IMR-90 (cell line): ENCODE results near the gene KLC1. TPM values are rescaled to one million over a fixed set of nuclear protein-coding genes. Genes with fewer than 3 reads are reported as not detected.

Experiments
- ATAC-seq: fragments of 200-7000 bp; cut with Tn5 transposase; 2 replicates; pipeline ENCODE4 v1.9.1; 2020; ENCODE audit warnings: low read depth, mild to moderate bottlenecking, moderate library complexity
- BruUV-seq: library from RNA; stranded (reverse); fragments of 400-500 nt; replicated peaks from 2 replicates; lab custom pipeline; 2021; lab: Mats Ljungman, UMichigan
- CTCF ChIA-PET: fragments of 300-600 bp; formaldehyde crosslinking; extraction: SDS; loops from one replicate; lab custom pipeline; 2021; ENCODE audit warnings: antibody characterized with exemption; lab: Yijun Ruan, JAX
- POLR2A ChIA-PET: fragments of 300-600 bp; sonication (Branson Sonifier 250); formaldehyde crosslinking; loops from one replicate; lab custom pipeline; 2022; ENCODE audit warnings: antibody characterized with exemption; ENCODE audit not compliant: unreplicated experiment; lab: Charles Lee
- DNase-seq: peaks from one replicate; pipeline ENCODE4 v3.0.0; 2013
- H2AFZ ChIP-seq: replicated peaks from 2 replicates; pipeline ENCODE3; 2013; ENCODE audit warnings: low read length, mild to moderate bottlenecking; ENCODE audit not compliant: poor library complexity
- H2AK5ac ChIP-seq: 2 replicates; pipeline ENCODE4 v1.6.1; 2013; ENCODE audit warnings: low read depth, low read length, inconsistent platforms
- H2AK9ac ChIP-seq: replicated peaks from 2 replicates; pipeline ENCODE3; 2013; ENCODE audit warnings: mild to moderate bottlenecking, low read depth, low read length, moderate library complexity; ENCODE audit not compliant: poor library complexity
- H2BK120ac ChIP-seq: 2 replicates; pipeline ENCODE4 v1.6.1; 2013; ENCODE audit warnings: low read depth, low read length, inconsistent platforms
- H2BK15ac ChIP-seq: 3 replicates; pipeline ENCODE4 v1.6.1; 2013; ENCODE audit warnings: low read depth, low read length, inconsistent platforms
- H2BK20ac ChIP-seq: 2 replicates; pipeline ENCODE4 v1.6.1; 2013; ENCODE audit warnings: low read depth, mild to moderate bottlenecking, inconsistent platforms, low read length, moderate library complexity
- H2BK5ac ChIP-seq: 2 replicates; pipeline ENCODE4 v1.6.1; 2013; ENCODE audit warnings: mild to moderate bottlenecking, low read depth, low read length, inconsistent platforms; ENCODE audit not compliant: poor library complexity, severe bottlenecking
- H3K14ac ChIP-seq: replicated peaks from 2 replicates; pipeline ENCODE4 v1.6.1; 2013; ENCODE audit warnings: low read depth, low read length, inconsistent platforms
- H3K18ac ChIP-seq: 2 replicates; pipeline ENCODE4 v1.6.1; 2013; ENCODE audit warnings: low read depth, low read length, control low read depth
- H3K23ac ChIP-seq: 2 replicates; pipeline ENCODE4 v1.6.1; 2013; ENCODE audit warnings: low read depth, low read length, inconsistent platforms
- H3K27ac ChIP-seq: 2 replicates; pipeline ENCODE4 v1.5.1; 2013; ENCODE audit warnings: mild to moderate bottlenecking, control low read depth, low read length; ENCODE audit not compliant: insufficient read depth
- H3K27me3 ChIP-seq: 2 replicates; pipeline ENCODE4 v1.6.1; 2013; ENCODE audit warnings: low read length; ENCODE audit not compliant: control insufficient read depth, insufficient read depth
- H3K36me3 ChIP-seq: 2 replicates; pipeline ENCODE4 v1.6.1; 2013; ENCODE audit warnings: low read length, mixed read lengths; ENCODE audit not compliant: control insufficient read depth, insufficient read depth
- H3K4ac ChIP-seq: 2 replicates; pipeline ENCODE4 v1.6.1; 2013; ENCODE audit warnings: low read depth, low read length, inconsistent platforms
- H3K4me1 ChIP-seq: 2 replicates; pipeline ENCODE4 v1.6.1; 2013; ENCODE audit warnings: low read length, mixed read lengths; ENCODE audit not compliant: control insufficient read depth, insufficient read depth
- H3K4me2 ChIP-seq: 2 replicates; pipeline ENCODE4 v1.6.1; 2013; ENCODE audit warnings: low read depth, mild to moderate bottlenecking, control low read depth, low read length, moderate library complexity
- H3K4me3 ChIP-seq: 2 replicates; pipeline ENCODE4 v1.5.1; 2013; ENCODE audit warnings: low read depth, mild to moderate bottlenecking, control low read depth, low read length, moderate library complexity; ENCODE audit not compliant: insufficient read depth
- H3K56ac ChIP-seq: 2 replicates; pipeline ENCODE4 v1.6.1; 2013; ENCODE audit warnings: low read length, inconsistent platforms; ENCODE audit not compliant: insufficient read depth; ENCODE audit errors: extremely low read depth
- H3K79me1 ChIP-seq, 2 experiments: 2 replicates each; pipeline ENCODE4 v1.6.1; 2013; ENCODE audit warnings: low read length in 2 of 2, inconsistent platforms in 1 of 2, low read depth in 1 of 2
- H3K9ac ChIP-seq: 2 replicates; pipeline ENCODE4 v1.6.1; 2013; ENCODE audit warnings: low read depth, low read length, control low read depth
- H3K9me1 ChIP-seq: 2 replicates; pipeline ENCODE4 v1.6.1; 2013; ENCODE audit warnings: low read length, inconsistent platforms; ENCODE audit not compliant: insufficient read depth
- H3K9me3 ChIP-seq: 2 replicates; pipeline ENCODE4 v1.6.1; 2013; ENCODE audit warnings: low read length; ENCODE audit not compliant: control insufficient read depth, insufficient read depth
- H4K20me1 ChIP-seq: 2 replicates; pipeline ENCODE4 v1.6.1; 2013; ENCODE audit warnings: low read length, inconsistent platforms; ENCODE audit not compliant: insufficient read depth
- H4K5ac ChIP-seq: 2 replicates; pipeline ENCODE4 v1.6.1; 2013; ENCODE audit warnings: mild to moderate bottlenecking, low read depth, low read length, control low read depth
- H4K8ac ChIP-seq, 2 experiments: 2 replicates each; pipeline ENCODE4 v1.6.1; 2013; ENCODE audit warnings: low read depth in 2 of 2, low read length in 2 of 2, control low read depth in 1 of 2, inconsistent platforms in 1 of 2
- H4K91ac ChIP-seq: 2 replicates; pipeline ENCODE4 v1.6.1; 2013; ENCODE audit warnings: low read depth, low read length, inconsistent platforms; ENCODE audit not compliant: insufficient read depth
- BHLHE40 ChIP-seq: fragments of 150-350 bp; IDR thresholded peaks from 2 replicates; pipeline ENCODE4 v1.6.1; 2016; ENCODE audit warnings: mild to moderate bottlenecking, low read depth, low read length
- CEBPB ChIP-seq: IDR thresholded peaks from 2 replicates; pipeline ENCODE4 v1.6.1; 2012; ENCODE audit warnings: low read depth, low read length, improper control_type of control experiment
- CHD1 ChIP-seq: IDR thresholded peaks from 2 replicates; pipeline ENCODE4 v1.6.1; 2012; ENCODE audit warnings: low read depth, low read length, improper control_type of control experiment
- FOS ChIP-seq: fragments of 150-350 bp; IDR thresholded peaks from 2 replicates; pipeline ENCODE4 v1.6.1; 2016; ENCODE audit warnings: low read depth, low read length
- MAFK ChIP-seq: IDR thresholded peaks from 2 replicates; pipeline ENCODE4 v1.6.1; 2012; ENCODE audit warnings: low read depth, low read length, improper control_type of control experiment
- MAZ ChIP-seq: IDR thresholded peaks from 2 replicates; pipeline ENCODE4 v1.6.1; 2012; ENCODE audit warnings: low read depth, mild to moderate bottlenecking, low read length, improper control_type of control experiment, moderate library complexity, borderline replicate concordance
- MXI1 ChIP-seq: IDR thresholded peaks from 2 replicates; pipeline ENCODE4 v1.6.1; 2012; ENCODE audit warnings: low read depth, mild to moderate bottlenecking, low read length, moderate library complexity, borderline replicate concordance
- NFE2L2 ChIP-seq: fragments of 150-350 bp; IDR thresholded peaks from 2 replicates; pipeline ENCODE4 v1.6.1; 2016; ENCODE audit warnings: low read depth, mild to moderate bottlenecking, low read length
- POLR2A ChIP-seq: IDR thresholded peaks from 2 replicates; pipeline ENCODE4 v1.6.1; 2012; ENCODE audit warnings: mild to moderate bottlenecking, low read depth, low read length
- RAD21 ChIP-seq: IDR thresholded peaks from 2 replicates; pipeline ENCODE4 v1.6.1; 2012; ENCODE audit warnings: low read length, improper control_type of control experiment
- RCOR1 ChIP-seq: IDR thresholded peaks from 2 replicates; pipeline ENCODE4 v1.6.1; 2012; ENCODE audit warnings: mild to moderate bottlenecking, low read length, improper control_type of control experiment; ENCODE audit not compliant: insufficient replicate concordance
- RFX5 ChIP-seq: IDR thresholded peaks from 2 replicates; pipeline ENCODE4 v1.8.0; 2012; ENCODE audit warnings: low read depth, mild to moderate bottlenecking, low read length, moderate library complexity
- SMC3 ChIP-seq: fragments of 150-350 bp; IDR thresholded peaks from 2 replicates; pipeline ENCODE4 v1.6.1; 2016; ENCODE audit warnings: low read depth, mild to moderate bottlenecking, antibody characterized with exemption, low read length, moderate library complexity
- WGBS, 2 experiments: methylation state at CpG; one replicate each; pipeline versions ENCODE4 v1.1.5 to v1.1.7; 2013; ENCODE audit warnings: missing lambda C conversion rate in 2 of 2; ENCODE audit not compliant: insufficient read length in 1 of 2; ENCODE audit errors: extremely low coverage in 2 of 2; 5-methylcytosine and 5-hydroxymethylcytosine counted together
- dilution Hi-C: fragments of 300-500 bp; cut with HindIII; formaldehyde crosslinking; loops from one replicate; pipeline ENCODE4 v1.14.3; 2018; ENCODE audit warnings: low sequenced_read_pairs; ENCODE audit not compliant: unreplicated experiment
- in situ Hi-C: fragments of 300-500 bp; cut with MboI; formaldehyde crosslinking; loops from 3 replicates; pipeline ENCODE4 v1.14.3; 2019; ENCODE audit warnings: low sequenced_read_pairs, inconsistent platforms, mixed read lengths
- intact Hi-C: fragments of 100-400 bp; cut with micrococcal nuclease; formaldehyde crosslinking; loops from 2 replicates; pipeline ENCODE4 v1.10.0; 2022
- polyA plus RNA-seq, 3 experiments: library from polyadenylated mRNA; depleted of rRNA; stranded (reverse); fragments of >200 nt; gene quantifications; 2 replicates each; pipeline ENCODE4 v1.2.3, GENCODE V29; 2012; ENCODE audit warnings: low replicate concordance in 1 of 3
- total RNA-seq: library from RNA; depleted of rRNA; stranded (reverse); fragments of >200 nt; gene quantifications from 2 replicates; pipeline ENCODE4 v1.2.3, GENCODE V29; 2012
- TF ChIP-seq, protein P1 (sequence below): conservative IDR thresholded peaks from 2 replicates; pipeline ENCODE4 v1.5.1; 2012; ENCODE audit warnings: mild to moderate bottlenecking, low read depth, low read length, improper control_type of control experiment
- TF ChIP-seq, protein P2 (sequence below): fragments of 150-350 bp; IDR thresholded peaks from 2 replicates; pipeline ENCODE4 v1.6.1; 2016; ENCODE audit warnings: low read depth, mild to moderate bottlenecking, low read length, moderate library complexity, borderline replicate concordance
- TF ChIP-seq, protein P3 (sequence below): fragments of 150-350 bp; IDR thresholded peaks from 2 replicates; pipeline ENCODE4 v1.6.1; 2017; ENCODE audit warnings: mild to moderate bottlenecking, antibody characterized with exemption, low read length, low read depth

Gene KLC1
- total and polyA plus RNA-seq, 2 of the 4 experiments (the other 2 are of a cell fraction) = 101 to 157 TPM

- in situ Hi-C loops = no loop called here
Observed at GRCh38 chr14:103671911-103672310, 42.9 kb downstream of the KLC1 start.

More at GRCh38 chr14:103671911-103672310, 42.9 kb downstream of the KLC1 start:
- Histone ChIP-seq H2BK120ac (no peak overlapping the region), H3K4ac (no peak overlapping the region), H2BK5ac (no peak overlapping the region), H2BK20ac (no peak overlapping the region), H2BK15ac (no peak overlapping the region), H2AK9ac (no peak overlapping the region), H3K56ac (no peak overlapping the region), H4K20me1 (0 out of 2 replicates have a peak, but pooled peaks cover 4% of the 10 kb centered on the region), H3K4me1 (no peaks in the 10 kb centered on the region), H3K4me3 (no peak overlapping the region), H3K4me2 (no peak overlapping the region), H3K9ac (no peak overlapping the region), H4K8ac (no peak overlapping the region), H4K5ac (no peak overlapping the region), H4K91ac (no peak overlapping the region), H2AFZ (no peak overlapping the region), H3K23ac (no peak overlapping the region), H3K27ac (no peak overlapping the region), H3K9me1 (peaks cover 3% of the 10 kb centered on the region; the same call in 1 of the 2 replicates), H3K36me3 (peaks cover 65% of the 10 kb centered on the region), H3K18ac (no peak overlapping the region), H3K79me1 (peaks cover 23 to 47% of the 10 kb centered on the region in 2 experiments), H3K14ac (no peak overlapping the region), H2AK5ac (no peak overlapping the region), H3K9me3 (no peaks in the 10 kb centered on the region), H3K27me3 (no peaks in the 10 kb centered on the region)
- ATAC-seq = no peak
- WGBS, 2 experiments = 100% methylated on average over 1 of the region's 4 CpGs; no CpG with 5 or more reads in 1 of the 2 experiments
- dilution Hi-C loops (no loop called here), intact Hi-C loops (no loop called here)
- DNase-seq = no peak
- CTCF ChIA-PET = interaction anchor here (0.6 kb wide), 1 partner anchor 65 kb away, joined by 3 read pairs; no protein-coding TSS in a partner anchor
- TF ChIP-seq, protein P1, sequence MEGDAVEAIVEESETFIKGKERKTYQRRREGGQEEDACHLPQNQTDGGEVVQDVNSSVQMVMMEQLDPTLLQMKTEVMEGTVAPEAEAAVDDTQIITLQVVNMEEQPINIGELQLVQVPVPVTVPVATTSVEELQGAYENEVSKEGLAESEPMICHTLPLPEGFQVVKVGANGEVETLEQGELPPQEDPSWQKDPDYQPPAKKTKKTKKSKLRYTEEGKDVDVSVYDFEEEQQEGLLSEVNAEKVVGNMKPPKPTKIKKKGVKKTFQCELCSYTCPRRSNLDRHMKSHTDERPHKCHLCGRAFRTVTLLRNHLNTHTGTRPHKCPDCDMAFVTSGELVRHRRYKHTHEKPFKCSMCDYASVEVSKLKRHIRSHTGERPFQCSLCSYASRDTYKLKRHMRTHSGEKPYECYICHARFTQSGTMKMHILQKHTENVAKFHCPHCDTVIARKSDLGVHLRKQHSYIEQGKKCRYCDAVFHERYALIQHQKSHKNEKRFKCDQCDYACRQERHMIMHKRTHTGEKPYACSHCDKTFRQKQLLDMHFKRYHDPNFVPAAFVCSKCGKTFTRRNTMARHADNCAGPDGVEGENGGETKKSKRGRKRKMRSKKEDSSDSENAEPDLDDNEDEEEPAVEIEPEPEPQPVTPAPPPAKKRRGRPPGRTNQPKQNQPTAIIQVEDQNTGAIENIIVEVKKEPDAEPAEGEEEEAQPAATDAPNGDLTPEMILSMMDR = no peak
- no peak for TF ChIP-seq POLR2A
- TF ChIP-seq MAZ = no peak
- TF ChIP-seq, protein P2, sequence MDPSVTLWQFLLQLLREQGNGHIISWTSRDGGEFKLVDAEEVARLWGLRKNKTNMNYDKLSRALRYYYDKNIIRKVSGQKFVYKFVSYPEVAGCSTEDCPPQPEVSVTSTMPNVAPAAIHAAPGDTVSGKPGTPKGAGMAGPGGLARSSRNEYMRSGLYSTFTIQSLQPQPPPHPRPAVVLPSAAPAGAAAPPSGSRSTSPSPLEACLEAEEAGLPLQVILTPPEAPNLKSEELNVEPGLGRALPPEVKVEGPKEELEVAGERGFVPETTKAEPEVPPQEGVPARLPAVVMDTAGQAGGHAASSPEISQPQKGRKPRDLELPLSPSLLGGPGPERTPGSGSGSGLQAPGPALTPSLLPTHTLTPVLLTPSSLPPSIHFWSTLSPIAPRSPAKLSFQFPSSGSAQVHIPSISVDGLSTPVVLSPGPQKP = no peak
- TF ChIP-seq FOS = no peak
- TF ChIP-seq MAFK = no peak
- TF ChIP-seq CEBPB = no peak
- TF ChIP-seq MXI1 = no peak
- no peak for TF ChIP-seq NFE2L2
- TF ChIP-seq, protein P3, sequence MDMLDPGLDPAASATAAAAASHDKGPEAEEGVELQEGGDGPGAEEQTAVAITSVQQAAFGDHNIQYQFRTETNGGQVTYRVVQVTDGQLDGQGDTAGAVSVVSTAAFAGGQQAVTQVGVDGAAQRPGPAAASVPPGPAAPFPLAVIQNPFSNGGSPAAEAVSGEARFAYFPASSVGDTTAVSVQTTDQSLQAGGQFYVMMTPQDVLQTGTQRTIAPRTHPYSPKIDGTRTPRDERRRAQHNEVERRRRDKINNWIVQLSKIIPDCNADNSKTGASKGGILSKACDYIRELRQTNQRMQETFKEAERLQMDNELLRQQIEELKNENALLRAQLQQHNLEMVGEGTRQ = no peak
- no peak for TF ChIP-seq RAD21
- no peak for TF ChIP-seq RFX5
- TF ChIP-seq SMC3 = no peak
- TF ChIP-seq BHLHE40 = no peak
- TF ChIP-seq RCOR1 = no peak
- TF ChIP-seq CHD1 = no peak
- BruUV-seq = no TSS peak
- POLR2A ChIA-PET = no interaction called here
